ENCODE results near the gene CACNA2D1.

GRCh38 chr7:82229164-82229563 lies 214.4 kb downstream of the CACNA2D1 start:
- TF ChIP-seq POLR2A (IDR thresholded peaks at IDR 0.05) (no peak), CTCF (IDR thresholded peaks at IDR 0.05) (no peak), EP300 (IDR thresholded peaks at IDR 0.05) (no peak), POLR2AphosphoS5 (IDR thresholded peaks at IDR 0.05) (no peak)
